ENCODE results near the gene SLC31A1. TPM values are rescaled to one million over a fixed set of nuclear protein-coding genes. Genes with fewer than 3 reads are reported as not detected.

The SLC31A1 gene
- total RNA-seq, 1 donor from 2014 or later: 39.6 TPM

GRCh38 chr9:113186137-113186755 is 35.1 kb upstream of the SLC31A1 start:
- peaks cover 44% of the 10 kb centered on the region for H3K36me3 Mint-ChIP-seq (ENCODE audit: low read depth)
- no peak for TF ChIP-seq CTCF (IDR thresholded peaks at IDR 0.05)
- H3K27ac Mint-ChIP-seq (ENCODE audit: unreplicated experiment): peak overlapping the region; percentile 1
- no peaks in the 10 kb centered on the region for H3K9me3 Mint-ChIP-seq (ENCODE audit: low read depth)
- DNase-seq (ENCODE audit: low spot score): no peak
- peaks cover 12% of the 10 kb centered on the region for H3K4me1 Mint-ChIP-seq (ENCODE audit: low read depth)
- no peaks in the 10 kb centered on the region for H3K27me3 Mint-ChIP-seq (ENCODE audit: low read depth)
- no peak overlapping the region for H3K4me3 Mint-ChIP-seq (ENCODE audit: unreplicated experiment)

GRCh38 chr9:113187929-113188595 is 33.3 kb upstream of the SLC31A1 start:
- DNase-seq (ENCODE audit: low spot score): no peak
- no peak for TF ChIP-seq CTCF (IDR thresholded peaks at IDR 0.05)
- Mint-ChIP-seq H3K27me3 (ENCODE audit: low read depth) (no peaks in the 10 kb centered on the region), H3K36me3 (ENCODE audit: low read depth) (peaks cover 32% of the 10 kb centered on the region), H3K9me3 (ENCODE audit: low read depth) (no peaks in the 10 kb centered on the region), H3K4me1 (ENCODE audit: low read depth) (peaks cover 12% of the 10 kb centered on the region), H3K4me3 (ENCODE audit: unreplicated experiment) (peak overlapping the region; percentile 7), H3K27ac (ENCODE audit: unreplicated experiment) (peak overlapping the region; percentile 86)

GRCh38 chr9:113192455-113192854 is 28.9 kb upstream of the SLC31A1 start:
- Mint-ChIP-seq H3K27ac (ENCODE audit: unreplicated experiment) (no peak overlapping the region), H3K4me3 (ENCODE audit: unreplicated experiment) (no peak overlapping the region), H3K9me3 (ENCODE audit: low read depth) (no peaks in the 10 kb centered on the region), H3K4me1 (ENCODE audit: low read depth) (peaks cover 10% of the 10 kb centered on the region), H3K36me3 (ENCODE audit: low read depth) (peaks cover 16% of the 10 kb centered on the region), H3K27me3 (ENCODE audit: low read depth) (no peaks in the 10 kb centered on the region)
- TF ChIP-seq CTCF (IDR thresholded peaks at IDR 0.05): no peak
- DNase-seq (ENCODE audit: low spot score): no peak

- Mint-ChIP-seq H3K27me3 (ENCODE audit: low read depth) (no peaks in the 10 kb centered on the region), H3K4me1 (ENCODE audit: low read depth) (no peaks in the 10 kb centered on the region), H3K9me3 (ENCODE audit: low read depth) (no peaks in the 10 kb centered on the region), H3K36me3 (ENCODE audit: low read depth) (peaks cover 31% of the 10 kb centered on the region), H3K27ac (ENCODE audit: unreplicated experiment) (no peak overlapping the region), H3K4me3 (ENCODE audit: unreplicated experiment) (no peak overlapping the region)
- no peak for TF ChIP-seq CTCF (IDR thresholded peaks at IDR 0.05)
- no peak for DNase-seq (ENCODE audit: low spot score)
Measured at GRCh38 chr9:113199683-113200329, 21.5 kb upstream of the SLC31A1 start.

- DNase-seq (ENCODE audit: low spot score): no peak
- H3K4me3 Mint-ChIP-seq (ENCODE audit: unreplicated experiment): no peak overlapping the region
- no peak for TF ChIP-seq CTCF (IDR thresholded peaks at IDR 0.05)
- H3K27ac Mint-ChIP-seq (ENCODE audit: unreplicated experiment): no peak overlapping the region
- no peaks in the 10 kb centered on the region for H3K4me1 Mint-ChIP-seq (ENCODE audit: low read depth)
- H3K36me3 Mint-ChIP-seq (ENCODE audit: low read depth): peaks cover 23% of the 10 kb centered on the region
- H3K27me3 Mint-ChIP-seq (ENCODE audit: low read depth): no peaks in the 10 kb centered on the region
- no peaks in the 10 kb centered on the region for H3K9me3 Mint-ChIP-seq (ENCODE audit: low read depth)
Measured at GRCh38 chr9:113205432-113205831, 15.9 kb upstream of the SLC31A1 start.
